Measurements from ENCODE around the gene FN3K.
"Not testable (repeated sequence)": the region's sequence is repeated elsewhere in the genome, so short reads cannot be mapped to it uniquely, and the experiment has no call there.

Gene FN3K

GRCh38 chr17:82780971-82781893 is 45.8 kb downstream of the FN3K start:
- no peak for ATAC-seq (ENCODE audit: low read depth)
- no peak for DNase-seq (ENCODE audit: low spot score)
- no peak overlapping the region for H3K27ac ChIP-seq (ENCODE audit: poor library complexity, severe bottlenecking)
- H3K4me1 ChIP-seq (ENCODE audit: insufficient read depth, poor library complexity, severe bottlenecking), result no peaks in the 10 kb centered on the region
- H3K9me3 ChIP-seq (ENCODE audit: severe bottlenecking), result no peaks in the 10 kb centered on the region
- H3K27me3 ChIP-seq (ENCODE audit: insufficient read depth, poor library complexity, severe bottlenecking), result no peaks in the 10 kb centered on the region
- H3K36me3 ChIP-seq (ENCODE audit: low read depth), result peaks cover 27% of the 10 kb centered on the region
- no peak overlapping the region for H3K4me3 ChIP-seq (ENCODE audit: severe bottlenecking)
- TF ChIP-seq CTCF (IDR thresholded peaks at IDR 0.05; ENCODE audit: poor library complexity, severe bottlenecking), result no peak

GRCh38 chr17:82781894-82782274 is 46.5 kb downstream of the FN3K start:
- TF ChIP-seq CTCF (IDR thresholded peaks at IDR 0.05; ENCODE audit: poor library complexity, severe bottlenecking), result peak; percentile 93
- Histone ChIP-seq H3K4me3 (ENCODE audit: severe bottlenecking) (no peak overlapping the region), H3K9me3 (ENCODE audit: severe bottlenecking) (no peaks in the 10 kb centered on the region), H3K27ac (ENCODE audit: poor library complexity, severe bottlenecking) (no peak overlapping the region), H3K4me1 (ENCODE audit: insufficient read depth, poor library complexity, severe bottlenecking) (peaks cover 3% of the 10 kb centered on the region), H3K36me3 (ENCODE audit: low read depth) (peaks cover 23% of the 10 kb centered on the region), H3K27me3 (ENCODE audit: insufficient read depth, poor library complexity, severe bottlenecking) (no peaks in the 10 kb centered on the region)
- ATAC-seq (ENCODE audit: low read depth) (peak; percentile 94), DNase-seq (ENCODE audit: low spot score) (no peak)

- no peak for ATAC-seq (ENCODE audit: low read depth)
- DNase-seq (ENCODE audit: low spot score), result no peak
- Histone ChIP-seq H3K36me3 (ENCODE audit: low read depth) (peaks cover 23% of the 10 kb centered on the region), H3K9me3 (ENCODE audit: severe bottlenecking) (no peaks in the 10 kb centered on the region), H3K4me1 (ENCODE audit: insufficient read depth, poor library complexity, severe bottlenecking) (peaks cover 6% of the 10 kb centered on the region), H3K27ac (ENCODE audit: poor library complexity, severe bottlenecking) (no peak overlapping the region), H3K27me3 (ENCODE audit: insufficient read depth, poor library complexity, severe bottlenecking) (no peaks in the 10 kb centered on the region), H3K4me3 (ENCODE audit: severe bottlenecking) (no peak overlapping the region)
- TF ChIP-seq CTCF (IDR thresholded peaks at IDR 0.05; ENCODE audit: poor library complexity, severe bottlenecking), result no peak
Observed at GRCh38 chr17:82782657-82783207, 47.3 kb downstream of the FN3K start.

GRCh38 chr17:82783498-82783897 is 48.1 kb downstream of the FN3K start:
- Histone ChIP-seq H3K4me3 (ENCODE audit: severe bottlenecking) (no peak overlapping the region), H3K36me3 (ENCODE audit: low read depth) (peaks cover 23% of the 10 kb centered on the region), H3K4me1 (ENCODE audit: insufficient read depth, poor library complexity, severe bottlenecking) (peaks cover 8% of the 10 kb centered on the region), H3K27me3 (ENCODE audit: insufficient read depth, poor library complexity, severe bottlenecking) (no peaks in the 10 kb centered on the region), H3K9me3 (ENCODE audit: severe bottlenecking) (no peaks in the 10 kb centered on the region), H3K27ac (ENCODE audit: poor library complexity, severe bottlenecking) (no peak overlapping the region)
- ATAC-seq (ENCODE audit: low read depth), result no peak
- no peak for DNase-seq (ENCODE audit: low spot score)
- no peak for TF ChIP-seq CTCF (IDR thresholded peaks at IDR 0.05; ENCODE audit: poor library complexity, severe bottlenecking)

- H3K36me3 ChIP-seq (ENCODE audit: low read depth), result peaks cover 29% of the 10 kb centered on the region
- not testable (repeated sequence) for H3K9me3 ChIP-seq (ENCODE audit: severe bottlenecking); H3K4me1 ChIP-seq (ENCODE audit: insufficient read depth, poor library complexity, severe bottlenecking); H3K4me3 ChIP-seq (ENCODE audit: severe bottlenecking); H3K27me3 ChIP-seq (ENCODE audit: insufficient read depth, poor library complexity, severe bottlenecking); ATAC-seq (ENCODE audit: low read depth); H3K27ac ChIP-seq (ENCODE audit: poor library complexity, severe bottlenecking); DNase-seq (ENCODE audit: low spot score)
Observed at GRCh38 chr17:82785581-82785980, 50.2 kb downstream of the FN3K start.

Measured in RWPE2 (cell line).